ENCODE measurements around the gene OGDHL.

OGDHL gene

GRCh38 chr10:49745756-49746155, 16.4 kb downstream of the OGDHL start:
- H3K9ac ChIP-seq, result no peak overlapping the region
- H3K27ac ChIP-seq, result no peak overlapping the region
- H3K36me3 ChIP-seq, result no peaks in the 10 kb centered on the region
- H3K4me1 ChIP-seq, result peaks cover 0 to 9% (median 0%) of the 10 kb centered on the region in 10 experiments; a peak in 5 of 20 replicates
- H3K4me2 ChIP-seq, result no peak overlapping the region
- H4K20me1 ChIP-seq, result peaks cover 0 to 5% (median 0%) of the 10 kb centered on the region in 11 experiments; a peak in 1 of 22 replicates
- no peaks in the 10 kb centered on the region for H3K27me3 ChIP-seq
- H3K9me3 ChIP-seq (replicated peaks in 1 of 11), result no peaks in the 10 kb centered on the region
- no peak overlapping the region for H3K4me3 ChIP-seq
- no peak for TF ChIP-seq Cebpa-rat (IDR thresholded peaks at IDR 0.05)

GRCh38 chr10:49744924-49745605, 17.1 kb downstream of the OGDHL start:
- H3K27me3 ChIP-seq, result no peaks in the 10 kb centered on the region
- no peaks in the 10 kb centered on the region for H3K36me3 ChIP-seq
- no peaks in the 10 kb centered on the region for H3K9me3 ChIP-seq (replicated peaks in 1 of 11)
- H4K20me1 ChIP-seq, result peaks cover 0 to 6% (median 0%) of the 10 kb centered on the region in 11 experiments; a peak in 1 of 22 replicates
- H3K4me1 ChIP-seq, result peaks cover 0 to 9% (median 0%) of the 10 kb centered on the region in 10 experiments; a peak in 5 of 20 replicates
- no peak overlapping the region for H3K9ac ChIP-seq
- TF ChIP-seq Cebpa-rat (IDR thresholded peaks at IDR 0.05), result no peak
- H3K4me3 ChIP-seq, result no peak overlapping the region
- H3K4me2 ChIP-seq, result no peak overlapping the region
- no peak overlapping the region for H3K27ac ChIP-seq

GRCh38 chr10:49744091-49744685, 17.9 kb downstream of the OGDHL start:
- Histone ChIP-seq H3K4me2 (0 out of 22 replicates have a peak overlapping the region, but pooled peaks of 1 of the 11 experiments have one; percentile 12), H3K4me1 (peaks cover 0 to 9% (median 0%) of the 10 kb centered on the region in 10 experiments; a peak in 5 of 20 replicates), H3K27me3 (no peaks in the 10 kb centered on the region), H3K9me3 (replicated peaks in 1 of 11) (no peaks in the 10 kb centered on the region), H4K20me1 (peaks cover 0 to 7% (median 0%) of the 10 kb centered on the region in 11 experiments; a peak in 2 of 22 replicates), H3K27ac (no peak overlapping the region), H3K4me3 (no peak overlapping the region), H3K36me3 (no peaks in the 10 kb centered on the region), H3K9ac (no peak overlapping the region)
- TF ChIP-seq Cebpa-rat (IDR thresholded peaks at IDR 0.05), result no peak

- Histone ChIP-seq H4K20me1 (peaks cover 0 to 7% (median 0%) of the 10 kb centered on the region in 11 experiments; a peak in 2 of 22 replicates), H3K27me3 (no peaks in the 10 kb centered on the region), H3K9me3 (replicated peaks in 1 of 11) (no peaks in the 10 kb centered on the region), H3K9ac (no peak overlapping the region), H3K36me3 (no peaks in the 10 kb centered on the region), H3K4me1 (peaks cover 0 to 9% (median 0%) of the 10 kb centered on the region in 10 experiments; a peak in 5 of 20 replicates), H3K4me2 (0 out of 22 replicates have a peak overlapping the region, but pooled peaks of 1 of the 11 experiments have one; percentile 12), H3K27ac (no peak overlapping the region), H3K4me3 (no peak overlapping the region)
- TF ChIP-seq Cebpa-rat (IDR thresholded peaks at IDR 0.05), result no peak
Measured at GRCh38 chr10:49743464-49744075, 18.6 kb downstream of the OGDHL start.

- no peak overlapping the region for H3K9ac ChIP-seq
- no peak for TF ChIP-seq Cebpa-rat (IDR thresholded peaks at IDR 0.05)
- no peaks in the 10 kb centered on the region for H3K27me3 ChIP-seq
- H3K36me3 ChIP-seq, result no peaks in the 10 kb centered on the region
- peaks cover 0 to 7% (median 0%) of the 10 kb centered on the region in 11 experiments; a peak in 2 of 22 replicates for H4K20me1 ChIP-seq
- no peak overlapping the region for H3K4me2 ChIP-seq
- H3K4me3 ChIP-seq, result no peak overlapping the region
- H3K4me1 ChIP-seq, result peaks cover 0 to 9% (median 0%) of the 10 kb centered on the region in 10 experiments; a peak in 5 of 20 replicates
- H3K9me3 ChIP-seq (replicated peaks in 1 of 11), result no peaks in the 10 kb centered on the region
- H3K27ac ChIP-seq, result no peak overlapping the region
Measured at GRCh38 chr10:49742683-49743463, 19.2 kb downstream of the OGDHL start.

GRCh38 chr10:49741108-49741995, 20.8 kb downstream of the OGDHL start:
- H3K36me3 ChIP-seq, result no peaks in the 10 kb centered on the region
- no peak overlapping the region for H3K9ac ChIP-seq
- peaks cover 0 to 17% (median 5%) of the 10 kb centered on the region in 10 experiments; a peak in 7 of 20 replicates for H3K4me1 ChIP-seq
- no peaks in the 10 kb centered on the region for H3K27me3 ChIP-seq
- no peak overlapping the region for H3K4me3 ChIP-seq
- no peaks in the 10 kb centered on the region for H3K9me3 ChIP-seq (replicated peaks in 1 of 11)
- TF ChIP-seq Cebpa-rat (IDR thresholded peaks at IDR 0.05), result no peak
- no peak overlapping the region for H3K27ac ChIP-seq
- peaks cover 0 to 7% (median 0%) of the 10 kb centered on the region in 11 experiments; a peak in 2 of 22 replicates for H4K20me1 ChIP-seq
- H3K4me2 ChIP-seq, result no peak overlapping the region

- H3K9me3 ChIP-seq (replicated peaks in 1 of 11), result no peaks in the 10 kb centered on the region
- H3K4me1 ChIP-seq, result peaks cover 0 to 17% (median 5%) of the 10 kb centered on the region in 10 experiments; a peak in 7 of 20 replicates
- H3K27me3 ChIP-seq, result no peaks in the 10 kb centered on the region
- H3K9ac ChIP-seq, result no peak overlapping the region
- no peak for TF ChIP-seq Cebpa-rat (IDR thresholded peaks at IDR 0.05)
- H3K27ac ChIP-seq, result no peak overlapping the region
- H3K36me3 ChIP-seq, result no peaks in the 10 kb centered on the region
- H4K20me1 ChIP-seq, result peaks cover 0 to 7% (median 0%) of the 10 kb centered on the region in 11 experiments; a peak in 2 of 22 replicates
- no peak overlapping the region for H3K4me2 ChIP-seq
- H3K4me3 ChIP-seq, result no peak overlapping the region
Measured at GRCh38 chr10:49740346-49741107, 21.6 kb downstream of the OGDHL start.
